Urothelium cell line (cell line): ENCODE data around the gene DYRK4.
"Not testable (repeated sequence)": the region's sequence is repeated elsewhere in the genome, so short reads cannot be mapped to it uniquely, and the experiment has no call there.

Source experiments
- DNase-seq: peaks from one replicate; pipeline ENCODE4 v3.0.0; 2011; ENCODE audit warnings: low spot score, mixed read lengths
- FAIRE-seq: peaks from 2 replicates; lab custom pipeline; 2011; peaks lifted over from hg19 to GRCh38; lab: Jason Lieb, UNC

Gene DYRK4

GRCh38 chr12:4562034-4562657 lies at the start of gene DYRK4:
DYRK4 (plus strand) TSS chr12:4562208; CDS start chr12:4562246, 38 bp downstream.
- no peak for FAIRE-seq
- DNase-seq = no peak

- peak; percentile 41 for DNase-seq
- FAIRE-seq = no peak
These were observed 43.8 kb upstream of the DYRK4 start for GRCh38 chr12:4518106-4518728.

GRCh38 chr12:4523443-4523842 lies 38.6 kb upstream of the DYRK4 start:
- FAIRE-seq, DNase-seq: not testable (repeated sequence)

GRCh38 chr12:4526923-4527546 lies 35.0 kb upstream of the DYRK4 start:
- FAIRE-seq (no peak), DNase-seq (no peak)

- FAIRE-seq (no peak), DNase-seq (no peak)
These were observed 31.8 kb upstream of the DYRK4 start for GRCh38 chr12:4530160-4530559.

GRCh38 chr12:4530982-4531586 lies 30.9 kb upstream of the DYRK4 start:
- DNase-seq (no peak), FAIRE-seq (no peak)

- no peak for FAIRE-seq
These were observed 26.9 kb upstream of the DYRK4 start for GRCh38 chr12:4535092-4535491.

GRCh38 chr12:4535871-4536270 lies 26.1 kb upstream of the DYRK4 start:
- no peak for DNase-seq
- FAIRE-seq = no peak

More at GRCh38 chr12:4535092-4535491, 26.9 kb upstream of the DYRK4 start:
- DNase-seq = no peak

GRCh38 chr12:4538207-4539160 lies 23.5 kb upstream of the DYRK4 start, which contains the start of gene RAD51AP1:
RAD51AP1 (plus strand) TSS chr12:4538890; CDS start chr12:4538940, 50 bp downstream.
- peak; percentile 99 for DNase-seq
- peak; percentile 99 for FAIRE-seq

GRCh38 chr12:4539167-4539870 lies 22.7 kb upstream of the DYRK4 start:
- no peak for DNase-seq
- peak; percentile 87 for FAIRE-seq

- DNase-seq (no peak), FAIRE-seq (no peak)
These were observed 21.8 kb upstream of the DYRK4 start for GRCh38 chr12:4540170-4540569.

GRCh38 chr12:4540638-4541037 lies 21.4 kb upstream of the DYRK4 start:
- FAIRE-seq = no peak
- no peak for DNase-seq

GRCh38 chr12:4545195-4545594 lies 16.8 kb upstream of the DYRK4 start:
- DNase-seq = no peak
- FAIRE-seq = no peak

GRCh38 chr12:4552191-4552590 lies 9.8 kb upstream of the DYRK4 start:
- FAIRE-seq (no peak), DNase-seq (no peak)

GRCh38 chr12:4553943-4554342 lies 8.1 kb upstream of the DYRK4 start:
- no peak for DNase-seq
- no peak for FAIRE-seq

GRCh38 chr12:4555804-4556203 lies 6.2 kb upstream of the DYRK4 start:
- FAIRE-seq = peak; percentile 56
- DNase-seq = no peak

GRCh38 chr12:4556735-4557530 lies 5.1 kb upstream of the DYRK4 start:
- no peak for FAIRE-seq
- DNase-seq = no peak

GRCh38 chr12:4557586-4557985 lies 4.4 kb upstream of the DYRK4 start:
- DNase-seq (no peak), FAIRE-seq (no peak)

GRCh38 chr12:4558171-4558570 lies 3.8 kb upstream of the DYRK4 start:
- FAIRE-seq (no peak), DNase-seq (no peak)
